ENCODE data around the gene CDS2. TPM values are rescaled to one million over a fixed set of nuclear protein-coding genes. Genes with fewer than 3 reads are reported as not detected.

CDS2 gene
- total and polyA plus RNA-seq, 2 experiments from 2014 or later, result 16.8 to 40.8 TPM

DNA sequence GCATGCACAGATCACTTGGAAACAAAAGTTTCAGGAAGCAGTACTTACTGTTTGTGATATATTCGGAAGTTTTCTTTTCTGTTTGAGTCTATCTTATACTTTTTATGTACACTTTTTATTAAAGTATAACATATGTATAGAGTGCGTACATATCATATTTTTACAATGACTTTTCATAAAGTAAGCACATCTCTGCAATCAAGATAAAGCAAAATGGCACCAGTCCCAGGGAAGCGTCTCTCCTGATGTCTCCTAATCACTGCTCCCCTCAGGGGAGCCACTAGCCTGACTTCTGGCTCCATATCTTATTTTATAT is 26.3 kb downstream of the CDS2 start (continued):
- TF ChIP-seq, protein P1, sequence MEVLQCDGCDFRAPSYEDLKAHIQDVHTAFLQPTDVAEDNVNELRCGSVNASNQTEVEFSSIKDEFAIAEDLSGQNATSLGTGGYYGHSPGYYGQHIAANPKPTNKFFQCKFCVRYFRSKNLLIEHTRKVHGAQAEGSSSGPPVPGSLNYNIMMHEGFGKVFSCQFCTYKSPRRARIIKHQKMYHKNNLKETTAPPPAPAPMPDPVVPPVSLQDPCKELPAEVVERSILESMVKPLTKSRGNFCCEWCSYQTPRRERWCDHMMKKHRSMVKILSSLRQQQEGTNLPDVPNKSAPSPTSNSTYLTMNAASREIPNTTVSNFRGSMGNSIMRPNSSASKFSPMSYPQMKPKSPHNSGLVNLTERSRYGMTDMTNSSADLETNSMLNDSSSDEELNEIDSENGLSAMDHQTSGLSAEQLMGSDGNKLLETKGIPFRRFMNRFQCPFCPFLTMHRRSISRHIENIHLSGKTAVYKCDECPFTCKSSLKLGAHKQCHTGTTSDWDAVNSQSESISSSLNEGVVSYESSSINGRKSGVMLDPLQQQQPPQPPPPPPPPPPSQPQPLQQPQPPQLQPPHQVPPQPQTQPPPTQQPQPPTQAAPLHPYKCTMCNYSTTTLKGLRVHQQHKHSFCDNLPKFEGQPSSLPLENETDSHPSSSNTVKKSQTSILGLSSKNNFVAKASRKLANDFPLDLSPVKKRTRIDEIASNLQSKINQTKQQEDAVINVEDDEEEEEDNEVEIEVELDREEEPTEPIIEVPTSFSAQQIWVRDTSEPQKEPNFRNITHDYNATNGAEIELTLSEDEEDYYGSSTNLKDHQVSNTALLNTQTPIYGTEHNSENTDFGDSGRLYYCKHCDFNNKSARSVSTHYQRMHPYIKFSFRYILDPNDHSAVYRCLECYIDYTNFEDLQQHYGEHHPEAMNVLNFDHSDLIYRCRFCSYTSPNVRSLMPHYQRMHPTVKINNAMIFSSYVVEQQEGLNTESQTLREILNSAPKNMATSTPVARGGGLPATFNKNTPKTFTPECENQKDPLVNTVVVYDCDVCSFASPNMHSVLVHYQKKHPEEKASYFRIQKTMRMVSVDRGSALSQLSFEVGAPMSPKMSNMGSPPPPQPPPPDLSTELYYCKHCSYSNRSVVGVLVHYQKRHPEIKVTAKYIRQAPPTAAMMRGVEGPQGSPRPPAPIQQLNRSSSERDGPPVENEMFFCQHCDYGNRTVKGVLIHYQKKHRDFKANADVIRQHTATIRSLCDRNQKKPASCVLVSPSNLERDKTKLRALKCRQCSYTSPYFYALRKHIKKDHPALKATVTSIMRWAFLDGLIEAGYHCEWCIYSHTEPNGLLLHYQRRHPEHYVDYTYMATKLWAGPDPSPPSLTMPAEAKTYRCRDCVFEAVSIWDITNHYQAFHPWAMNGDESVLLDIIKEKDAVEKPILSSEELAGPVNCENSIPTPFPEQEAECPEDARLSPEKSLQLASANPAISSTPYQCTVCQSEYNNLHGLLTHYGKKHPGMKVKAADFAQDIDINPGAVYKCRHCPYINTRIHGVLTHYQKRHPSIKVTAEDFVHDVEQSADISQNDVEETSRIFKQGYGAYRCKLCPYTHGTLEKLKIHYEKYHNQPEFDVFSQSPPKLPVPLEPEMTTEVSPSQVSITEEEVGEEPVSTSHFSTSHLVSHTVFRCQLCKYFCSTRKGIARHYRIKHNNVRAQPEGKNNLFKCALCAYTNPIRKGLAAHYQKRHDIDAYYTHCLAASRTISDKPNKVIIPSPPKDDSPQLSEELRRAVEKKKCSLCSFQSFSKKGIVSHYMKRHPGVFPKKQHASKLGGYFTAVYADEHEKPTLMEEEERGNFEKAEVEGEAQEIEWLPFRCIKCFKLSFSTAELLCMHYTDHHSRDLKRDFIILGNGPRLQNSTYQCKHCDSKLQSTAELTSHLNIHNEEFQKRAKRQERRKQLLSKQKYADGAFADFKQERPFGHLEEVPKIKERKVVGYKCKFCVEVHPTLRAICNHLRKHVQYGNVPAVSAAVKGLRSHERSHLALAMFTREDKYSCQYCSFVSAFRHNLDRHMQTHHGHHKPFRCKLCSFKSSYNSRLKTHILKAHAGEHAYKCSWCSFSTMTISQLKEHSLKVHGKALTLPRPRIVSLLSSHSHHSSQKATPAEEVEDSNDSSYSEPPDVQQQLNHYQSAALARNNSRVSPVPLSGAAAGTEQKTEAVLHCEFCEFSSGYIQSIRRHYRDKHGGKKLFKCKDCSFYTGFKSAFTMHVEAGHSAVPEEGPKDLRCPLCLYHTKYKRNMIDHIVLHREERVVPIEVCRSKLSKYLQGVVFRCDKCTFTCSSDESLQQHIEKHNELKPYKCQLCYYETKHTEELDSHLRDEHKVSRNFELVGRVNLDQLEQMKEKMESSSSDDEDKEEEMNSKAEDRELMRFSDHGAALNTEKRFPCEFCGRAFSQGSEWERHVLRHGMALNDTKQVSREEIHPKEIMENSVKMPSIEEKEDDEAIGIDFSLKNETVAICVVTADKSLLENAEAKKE (CRISPR knock-in tag; IDR thresholded peaks at IDR 0.05), result no peak
- no peak for TF ChIP-seq EZH2phosphoT487 (IDR thresholded peaks at IDR 0.05; ENCODE audit: unreplicated experiment)
- TF ChIP-seq EZH2 (IDR thresholded peaks at IDR 0.05; ENCODE audit: low read depth, unreplicated experiment), result no peak
- no peak for TF ChIP-seq CREB1 (CRISPR knock-in tag; IDR thresholded peaks at IDR 0.05; ENCODE audit: low read depth)
- TF ChIP-seq, protein P2, sequence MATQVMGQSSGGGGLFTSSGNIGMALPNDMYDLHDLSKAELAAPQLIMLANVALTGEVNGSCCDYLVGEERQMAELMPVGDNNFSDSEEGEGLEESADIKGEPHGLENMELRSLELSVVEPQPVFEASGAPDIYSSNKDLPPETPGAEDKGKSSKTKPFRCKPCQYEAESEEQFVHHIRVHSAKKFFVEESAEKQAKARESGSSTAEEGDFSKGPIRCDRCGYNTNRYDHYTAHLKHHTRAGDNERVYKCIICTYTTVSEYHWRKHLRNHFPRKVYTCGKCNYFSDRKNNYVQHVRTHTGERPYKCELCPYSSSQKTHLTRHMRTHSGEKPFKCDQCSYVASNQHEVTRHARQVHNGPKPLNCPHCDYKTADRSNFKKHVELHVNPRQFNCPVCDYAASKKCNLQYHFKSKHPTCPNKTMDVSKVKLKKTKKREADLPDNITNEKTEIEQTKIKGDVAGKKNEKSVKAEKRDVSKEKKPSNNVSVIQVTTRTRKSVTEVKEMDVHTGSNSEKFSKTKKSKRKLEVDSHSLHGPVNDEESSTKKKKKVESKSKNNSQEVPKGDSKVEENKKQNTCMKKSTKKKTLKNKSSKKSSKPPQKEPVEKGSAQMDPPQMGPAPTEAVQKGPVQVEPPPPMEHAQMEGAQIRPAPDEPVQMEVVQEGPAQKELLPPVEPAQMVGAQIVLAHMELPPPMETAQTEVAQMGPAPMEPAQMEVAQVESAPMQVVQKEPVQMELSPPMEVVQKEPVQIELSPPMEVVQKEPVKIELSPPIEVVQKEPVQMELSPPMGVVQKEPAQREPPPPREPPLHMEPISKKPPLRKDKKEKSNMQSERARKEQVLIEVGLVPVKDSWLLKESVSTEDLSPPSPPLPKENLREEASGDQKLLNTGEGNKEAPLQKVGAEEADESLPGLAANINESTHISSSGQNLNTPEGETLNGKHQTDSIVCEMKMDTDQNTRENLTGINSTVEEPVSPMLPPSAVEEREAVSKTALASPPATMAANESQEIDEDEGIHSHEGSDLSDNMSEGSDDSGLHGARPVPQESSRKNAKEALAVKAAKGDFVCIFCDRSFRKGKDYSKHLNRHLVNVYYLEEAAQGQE (IDR thresholded peaks at IDR 0.05; ENCODE audit: unreplicated experiment), result no peak
- TF ChIP-seq NANOG (IDR thresholded peaks at IDR 0.05; ENCODE audit: borderline replicate concordance), result no peak
- TF ChIP-seq POLR2AphosphoS5 (IDR thresholded peaks at IDR 0.05; ENCODE audit: low read depth), result no peak
- TF ChIP-seq JUNB (IDR thresholded peaks at IDR 0.05; ENCODE audit: unreplicated experiment), result no peak
- no peak for TF ChIP-seq STAT1 (IDR thresholded peaks at IDR 0.05; ENCODE audit: unreplicated experiment)
- no peak for TF ChIP-seq ZNF114 (CRISPR knock-in tag; IDR thresholded peaks at IDR 0.05)
